Thoracic aorta (tissue), 2 donors: ENCODE results near the gene TRIO. TPM values are rescaled to one million over a fixed set of nuclear protein-coding genes. Genes with fewer than 3 reads are reported as not detected.
A peak's percentile ranks its signal among the peaks of the same experiment; 100 is the strongest.

Experiments
- ATAC-seq: fragments of 150-250 bp; one replicate; pipeline ENCODE4 v1.8.0; 2017; ENCODE audit warnings: low read depth; ENCODE audit not compliant: insufficient number of reproducible peaks, low FRiP score
- DNase-seq: peaks from one replicate; pipeline ENCODE4 v3.0.0-alpha.2; 2020; ENCODE audit warnings: low spot score
- H3K27ac ChIP-seq, 2 donors: fragments of 200-600 bp; sonication (generic); 1 replicate in 1 of 2; 2 replicates in 1 of 2; pipeline ENCODE4 v1.5.1; 2016; ENCODE audit warnings: mild to moderate bottlenecking in 2 of 2, moderate library complexity in 2 of 2
- H3K27me3 ChIP-seq: fragments of 200-600 bp; sonication (generic); replicated peaks from 2 replicates; pipeline ENCODE4 v1.6.0; 2016; ENCODE audit warnings: mild to moderate bottlenecking; ENCODE audit not compliant: insufficient read depth
- H3K36me3 ChIP-seq: fragments of 200-600 bp; sonication (generic); one replicate; pipeline ENCODE4 v1.5.1; 2016
- H3K4me1 ChIP-seq, 2 donors: fragments of 200-600 bp; sonication (generic); 1 replicate in 1 of 2; 2 replicates in 1 of 2; pipeline versions ENCODE4 v1.5.1 to v1.6.0; 2016; ENCODE audit warnings: low read depth in 2 of 2, mild to moderate bottlenecking in 1 of 2; ENCODE audit not compliant: control insufficient read depth in 1 of 2
- H3K4me3 ChIP-seq: fragments of 200-600 bp; sonication (generic); 2 replicates; pipeline ENCODE4 v1.5.1; 2016; ENCODE audit warnings: mild to moderate bottlenecking
- H3K9me3 ChIP-seq: fragments of 200-600 bp; sonication (generic); 2 replicates; pipeline ENCODE4 v1.5.1; 2016
- CTCF ChIP-seq: fragments of 200-600 bp; sonication (generic); IDR thresholded peaks from one replicate; pipeline ENCODE4 v1.5.1; 2019; ENCODE audit warnings: antibody characterized with exemption
- total RNA-seq, 2 donors: library from RNA; depleted of rRNA; stranded (reverse); fragments of >200 nt; gene quantifications; one replicate each; pipeline versions ENCODE4 v1.1.0 to v1.2.3, GENCODE V29; 2016

TRIO gene
- total RNA-seq, 2 donors from 2014 or later = 219 to 300 TPM

GRCh38 chr5:14102666-14103065 is 40.5 kb upstream of the TRIO start:
- no peak for TF ChIP-seq CTCF
- no peaks in the 10 kb centered on the region for H3K27me3 ChIP-seq
- DNase-seq = no peak
- no peaks in the 10 kb centered on the region for H3K9me3 ChIP-seq
- peaks cover 0 to 7% of the 10 kb centered on the region in 2 donors for H3K4me1 ChIP-seq
- no peak overlapping the region for H3K4me3 ChIP-seq
- H3K36me3 ChIP-seq = no peaks in the 10 kb centered on the region
- H3K27ac ChIP-seq = no peak overlapping the region
- no peak for ATAC-seq

GRCh38 chr5:14105718-14106410 is 37.3 kb upstream of the TRIO start:
- H3K27ac ChIP-seq = no peak overlapping the region
- TF ChIP-seq CTCF = no peak
- no peaks in the 10 kb centered on the region for H3K36me3 ChIP-seq
- no peaks in the 10 kb centered on the region for H3K27me3 ChIP-seq
- ATAC-seq = no peak
- H3K9me3 ChIP-seq = no peaks in the 10 kb centered on the region
- H3K4me3 ChIP-seq = no peak overlapping the region
- DNase-seq = no peak
- peaks cover 0 to 7% of the 10 kb centered on the region in 2 donors for H3K4me1 ChIP-seq

- H3K9me3 ChIP-seq = no peaks in the 10 kb centered on the region
- H3K4me3 ChIP-seq = no peak overlapping the region
- no peak for TF ChIP-seq CTCF
- H3K27me3 ChIP-seq = no peaks in the 10 kb centered on the region
- DNase-seq (no peak), ATAC-seq (no peak)
- peaks cover 0 to 7% of the 10 kb centered on the region in 2 donors for H3K4me1 ChIP-seq
- no peak overlapping the region for H3K27ac ChIP-seq
- H3K36me3 ChIP-seq = no peaks in the 10 kb centered on the region
These were observed 35.6 kb upstream of the TRIO start for GRCh38 chr5:14107536-14107935.

- H3K9me3 ChIP-seq = no peaks in the 10 kb centered on the region
- DNase-seq (peak; percentile 19), ATAC-seq (peak; percentile 88)
- peak overlapping the region in 1 of 2 donors; percentile 8 for H3K27ac ChIP-seq
- no peaks in the 10 kb centered on the region for H3K27me3 ChIP-seq
- no peaks in the 10 kb centered on the region for H3K36me3 ChIP-seq
- H3K4me3 ChIP-seq = peak overlapping the region; percentile 63
- TF ChIP-seq CTCF = peak; percentile 87
- peaks cover 0 to 7% of the 10 kb centered on the region in 2 donors for H3K4me1 ChIP-seq
These were observed 34.8 kb upstream of the TRIO start for GRCh38 chr5:14108170-14108996.

- H3K27me3 ChIP-seq = no peaks in the 10 kb centered on the region
- peak; percentile 17 for DNase-seq
- H3K27ac ChIP-seq = peak overlapping the region in 1 of 2 donors; percentile 8
- no peak for TF ChIP-seq CTCF
- no peaks in the 10 kb centered on the region for H3K36me3 ChIP-seq
- H3K9me3 ChIP-seq = no peaks in the 10 kb centered on the region
- no peak for ATAC-seq
- H3K4me3 ChIP-seq = peak overlapping the region; percentile 63
- H3K4me1 ChIP-seq = peaks cover 0 to 7% of the 10 kb centered on the region in 2 donors
These were observed 33.9 kb upstream of the TRIO start for GRCh38 chr5:14109041-14109747.
